HEK293 (cell line): ENCODE results near the gene CACNG3.

Source experiments
- MEIS1 ChIP-seq: sonication (generic); formaldehyde crosslinking; IDR thresholded peaks from 2 replicates; pipeline ENCODE4 v1.8.1; 2022; ENCODE audit warnings: missing genetic modification reagents, mild to moderate bottlenecking, borderline replicate concordance
- MZF1 ChIP-seq: fragments of 450-650 bp; formaldehyde crosslinking; IDR thresholded peaks from 2 replicates; pipeline ENCODE4 v1.5.1; 2017; ENCODE audit warnings: missing biosample characterization, missing genetic modification characterization, borderline replicate concordance
- ZNF600 ChIP-seq: fragments of 450-650 bp; formaldehyde crosslinking; IDR thresholded peaks from 2 replicates; pipeline ENCODE4 v1.5.1; 2016; ENCODE audit warnings: missing biosample characterization, missing genetic modification characterization
- TF ChIP-seq, protein P1 (sequence below): fragments of 450-650 bp; formaldehyde crosslinking; IDR thresholded peaks from 2 replicates; pipeline ENCODE4 v1.5.1; 2016; ENCODE audit warnings: missing biosample characterization, missing genetic modification characterization
- TF ChIP-seq, protein P2 (sequence below): fragments of 450-650 bp; formaldehyde crosslinking; IDR thresholded peaks from 2 replicates; pipeline ENCODE4 v1.5.1; 2016; ENCODE audit warnings: missing biosample characterization, missing genetic modification characterization

DNA sequence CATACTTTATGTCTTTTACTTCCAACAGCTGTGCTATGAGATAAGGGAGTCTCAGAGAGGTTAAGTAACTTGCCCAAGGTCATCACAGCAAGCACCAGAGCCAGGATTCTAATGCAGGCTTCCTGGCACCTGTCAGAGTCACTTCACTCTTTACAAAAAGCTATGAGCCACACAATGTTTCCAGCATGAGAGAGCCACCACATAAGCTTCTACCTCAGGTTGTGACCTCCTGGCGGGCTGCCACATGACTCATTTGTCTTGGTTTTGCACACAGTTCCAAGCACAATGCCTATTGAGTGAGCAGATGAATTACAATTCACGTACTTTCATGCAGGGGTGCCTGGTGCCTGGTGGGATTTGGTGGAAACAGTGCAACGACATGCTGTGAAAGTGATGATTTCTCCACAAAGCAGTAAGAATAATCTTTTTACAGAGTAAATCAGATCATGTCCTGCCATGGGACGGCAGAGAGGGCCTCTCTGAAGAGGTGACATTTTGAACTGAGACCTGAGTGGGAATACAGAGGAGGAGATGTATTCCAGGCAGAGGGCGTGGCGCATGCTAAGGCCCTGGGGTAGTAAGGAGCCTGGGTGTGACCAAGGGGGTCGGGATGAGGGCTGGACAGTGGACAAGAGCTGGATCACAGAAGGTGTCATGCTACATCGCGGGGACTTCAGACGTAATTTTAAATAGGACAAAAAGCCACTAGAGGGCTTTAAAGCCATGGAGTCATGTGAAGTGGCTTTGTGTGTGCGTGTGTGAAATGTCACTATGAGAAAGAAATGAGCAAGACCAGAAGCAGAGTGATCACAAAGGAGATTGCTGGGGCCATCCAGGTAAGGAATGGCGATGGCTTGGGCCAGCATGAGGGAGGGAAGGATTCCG is 53.4 kb downstream of the CACNG3 start:
- TF ChIP-seq MZF1 (tag by site-specific recombination) (no peak), MEIS1 (CRISPR knock-in tag) (no peak), ZNF600 (peak; percentile 64)
- TF ChIP-seq, protein P1, sequence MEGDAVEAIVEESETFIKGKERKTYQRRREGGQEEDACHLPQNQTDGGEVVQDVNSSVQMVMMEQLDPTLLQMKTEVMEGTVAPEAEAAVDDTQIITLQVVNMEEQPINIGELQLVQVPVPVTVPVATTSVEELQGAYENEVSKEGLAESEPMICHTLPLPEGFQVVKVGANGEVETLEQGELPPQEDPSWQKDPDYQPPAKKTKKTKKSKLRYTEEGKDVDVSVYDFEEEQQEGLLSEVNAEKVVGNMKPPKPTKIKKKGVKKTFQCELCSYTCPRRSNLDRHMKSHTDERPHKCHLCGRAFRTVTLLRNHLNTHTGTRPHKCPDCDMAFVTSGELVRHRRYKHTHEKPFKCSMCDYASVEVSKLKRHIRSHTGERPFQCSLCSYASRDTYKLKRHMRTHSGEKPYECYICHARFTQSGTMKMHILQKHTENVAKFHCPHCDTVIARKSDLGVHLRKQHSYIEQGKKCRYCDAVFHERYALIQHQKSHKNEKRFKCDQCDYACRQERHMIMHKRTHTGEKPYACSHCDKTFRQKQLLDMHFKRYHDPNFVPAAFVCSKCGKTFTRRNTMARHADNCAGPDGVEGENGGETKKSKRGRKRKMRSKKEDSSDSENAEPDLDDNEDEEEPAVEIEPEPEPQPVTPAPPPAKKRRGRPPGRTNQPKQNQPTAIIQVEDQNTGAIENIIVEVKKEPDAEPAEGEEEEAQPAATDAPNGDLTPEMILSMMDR (tag by site-specific recombination): no peak
- TF ChIP-seq, protein P2, sequence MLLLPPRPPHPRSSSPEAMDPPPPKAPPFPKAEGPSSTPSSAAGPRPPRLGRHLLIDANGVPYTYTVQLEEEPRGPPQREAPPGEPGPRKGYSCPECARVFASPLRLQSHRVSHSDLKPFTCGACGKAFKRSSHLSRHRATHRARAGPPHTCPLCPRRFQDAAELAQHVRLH (tag by site-specific recombination): no peak
